ENCODE measurements around the gene CNTN4. TPM values are rescaled to one million over a fixed set of nuclear protein-coding genes. Genes with fewer than 3 reads are reported as not detected.

Gene CNTN4
- total RNA-seq, 1 donor from 2014 or later: 5.2 TPM

GRCh38 chr3:2599471-2599870 is 500.8 kb downstream of the CNTN4 start:
- H4K20me1 ChIP-seq (ENCODE audit: low read depth): no peaks in the 10 kb centered on the region
- no peaks in the 10 kb centered on the region for H3K9me3 ChIP-seq (ENCODE audit: low read depth)
- no peak overlapping the region for H3K27ac Mint-ChIP-seq
- no peaks in the 10 kb centered on the region for H3K36me3 ChIP-seq
- no peak overlapping the region for H2AFZ ChIP-seq (replicated peaks)
- no peaks in the 10 kb centered on the region for H3K9me3 Mint-ChIP-seq
- no peaks in the 10 kb centered on the region for H3F3A ChIP-seq (ENCODE audit: low read depth)
- H3K4me1 ChIP-seq: no peaks in the 10 kb centered on the region
- no peaks in the 10 kb centered on the region for H3K79me2 ChIP-seq (ENCODE audit: low read depth)
- no peak overlapping the region for H3K4me3 Mint-ChIP-seq
- H3K4me2 ChIP-seq: no peak overlapping the region
- H3K27me3 Mint-ChIP-seq (ENCODE audit: insufficient read depth, low read depth): no peaks in the 10 kb centered on the region
- no peak overlapping the region for H3K9ac ChIP-seq
- H3K4me3 ChIP-seq: no peak overlapping the region
- H3K36me3 Mint-ChIP-seq: no peaks in the 10 kb centered on the region
- no peak for DNase-seq (ENCODE audit: low spot score)
- H3K4me1 Mint-ChIP-seq: no peaks in the 10 kb centered on the region
- TF ChIP-seq CTCF (IDR thresholded peaks at IDR 0.05) (no peak), EZH2phosphoT487 (IDR thresholded peaks at IDR 0.05) (no peak), EZH2 (IDR thresholded peaks at IDR 0.05) (no peak)
- H3K27me3 ChIP-seq: no peaks in the 10 kb centered on the region
- H3K27ac ChIP-seq: no peak overlapping the region

GRCh38 chr3:2603692-2604289 is 505.1 kb downstream of the CNTN4 start:
- no peak for DNase-seq (ENCODE audit: low spot score)
- Histone ChIP-seq H3K79me2 (ENCODE audit: low read depth) (no peaks in the 10 kb centered on the region), H3K9ac (no peak overlapping the region), H3K27me3 (no peaks in the 10 kb centered on the region), H4K20me1 (ENCODE audit: low read depth) (no peaks in the 10 kb centered on the region), H3K27ac (no peak overlapping the region), H3K9me3 (ENCODE audit: low read depth) (no peaks in the 10 kb centered on the region), H3K36me3 (no peaks in the 10 kb centered on the region), H3K4me1 (no peaks in the 10 kb centered on the region), H2AFZ (replicated peaks) (no peak overlapping the region), H3K4me3 (no peak overlapping the region), H3F3A (ENCODE audit: low read depth) (no peaks in the 10 kb centered on the region), H3K4me2 (no peak overlapping the region)
- TF ChIP-seq EZH2phosphoT487 (IDR thresholded peaks at IDR 0.05) (no peak), EZH2 (IDR thresholded peaks at IDR 0.05) (no peak), CTCF (IDR thresholded peaks at IDR 0.05) (no peak)
- Mint-ChIP-seq H3K27me3 (ENCODE audit: insufficient read depth, low read depth) (no peaks in the 10 kb centered on the region), H3K27ac (no peak overlapping the region), H3K9me3 (no peaks in the 10 kb centered on the region), H3K36me3 (no peaks in the 10 kb centered on the region), H3K4me3 (no peak overlapping the region), H3K4me1 (no peaks in the 10 kb centered on the region)

- no peaks in the 10 kb centered on the region for H3K9me3 ChIP-seq (ENCODE audit: low read depth)
- no peaks in the 10 kb centered on the region for H3F3A ChIP-seq (ENCODE audit: low read depth)
- H3K4me3 ChIP-seq: no peak overlapping the region
- Mint-ChIP-seq H3K4me3 (no peak overlapping the region), H3K27ac (no peak overlapping the region), H3K4me1 (no peaks in the 10 kb centered on the region), H3K36me3 (no peaks in the 10 kb centered on the region), H3K9me3 (peaks cover 12% of the 10 kb centered on the region), H3K27me3 (ENCODE audit: insufficient read depth, low read depth) (no peaks in the 10 kb centered on the region)
- H3K9ac ChIP-seq: no peak overlapping the region
- H3K4me1 ChIP-seq: no peaks in the 10 kb centered on the region
- H4K20me1 ChIP-seq (ENCODE audit: low read depth): no peaks in the 10 kb centered on the region
- no peak overlapping the region for H2AFZ ChIP-seq (replicated peaks)
- TF ChIP-seq EZH2phosphoT487 (IDR thresholded peaks at IDR 0.05) (no peak), CTCF (IDR thresholded peaks at IDR 0.05) (no peak), EZH2 (IDR thresholded peaks at IDR 0.05) (no peak)
- no peak for DNase-seq (ENCODE audit: low spot score)
- H3K4me2 ChIP-seq: no peak overlapping the region
- H3K36me3 ChIP-seq: no peaks in the 10 kb centered on the region
- H3K79me2 ChIP-seq (ENCODE audit: low read depth): no peaks in the 10 kb centered on the region
- H3K27ac ChIP-seq: no peak overlapping the region
- no peaks in the 10 kb centered on the region for H3K27me3 ChIP-seq
Measured at GRCh38 chr3:2614578-2614977, 515.9 kb downstream of the CNTN4 start.
